Astrocyte (in vitro differentiated cells and primary cell): Measurements from ENCODE around the gene CD55. TPM values are rescaled to one million over a fixed set of nuclear protein-coding genes. Genes with fewer than 3 reads are reported as not detected.
A peak's percentile ranks its signal among the peaks of the same experiment; 100 is the strongest.
"Not testable (repeated sequence)": the region's sequence is repeated elsewhere in the genome, so short reads cannot be mapped to it uniquely, and the experiment has no call there.

Source experiments
- DNase-seq: peaks from one replicate; pipeline ENCODE4 v3.0.0-alpha.2; 2010; ENCODE audit warnings: low read depth
- FAIRE-seq: peaks from 2 replicates; lab custom pipeline; 2011; peaks lifted over from hg19 to GRCh38; lab: Jason Lieb, UNC
- H2AFZ ChIP-seq: 2 replicates; pipeline ENCODE4 v1.6.0; 2012; ENCODE audit warnings: low read depth, low read length, inconsistent platforms
- H3K27ac ChIP-seq: 2 replicates; pipeline ENCODE4 v1.5.1; 2011; ENCODE audit warnings: low read depth, low read length, inconsistent platforms
- H3K27me3 ChIP-seq: 2 replicates; pipeline ENCODE4 v1.6.0; 2011; ENCODE audit warnings: low read length, inconsistent platforms; ENCODE audit not compliant: insufficient read depth
- H3K36me3 ChIP-seq: 2 replicates; pipeline ENCODE4 v1.5.1; 2011; ENCODE audit warnings: low read length, inconsistent platforms; ENCODE audit not compliant: insufficient read depth
- H3K4me1 ChIP-seq: 2 replicates; pipeline ENCODE4 v1.5.1; 2011; ENCODE audit warnings: low read length, inconsistent platforms; ENCODE audit not compliant: insufficient read depth
- H3K4me2 ChIP-seq: 2 replicates; pipeline ENCODE4 v1.6.0; 2012; ENCODE audit warnings: low read length, inconsistent platforms
- H3K4me3 ChIP-seq: 2 replicates; pipeline ENCODE4 v1.5.1; 2011; ENCODE audit warnings: low read depth, mild to moderate bottlenecking, low read length, inconsistent platforms; ENCODE audit not compliant: insufficient read depth
- H3K79me2 ChIP-seq: 2 replicates; pipeline ENCODE4 v1.6.0; 2012; ENCODE audit warnings: mild to moderate bottlenecking, low read length, inconsistent platforms; ENCODE audit not compliant: insufficient read depth
- H3K9ac ChIP-seq: 2 replicates; pipeline ENCODE4 v1.6.0; 2012; ENCODE audit warnings: mild to moderate bottlenecking, low read length, inconsistent platforms
- H3K9me3 ChIP-seq: 2 replicates; pipeline ENCODE4 v1.5.1; 2012; ENCODE audit warnings: low read depth, mild to moderate bottlenecking, low read length, inconsistent platforms; ENCODE audit not compliant: insufficient read depth
- H4K20me1 ChIP-seq: 2 replicates; pipeline ENCODE4 v1.6.0; 2012; ENCODE audit warnings: low read length, inconsistent platforms; ENCODE audit not compliant: insufficient read depth
- H3K27ac Mint-ChIP-seq: one replicate; pipeline ENCODE4 v1.8.0; 2021; ENCODE audit warnings: mild to moderate bottlenecking, mixed read lengths; ENCODE audit not compliant: unreplicated experiment
- H3K27me3 Mint-ChIP-seq: one replicate; pipeline ENCODE4 v1.8.0; 2021; ENCODE audit warnings: low read depth, mixed read lengths; ENCODE audit not compliant: unreplicated experiment
- H3K36me3 Mint-ChIP-seq: one replicate; pipeline ENCODE4 v1.8.0; 2021; ENCODE audit warnings: low read depth, mixed read lengths; ENCODE audit not compliant: unreplicated experiment
- H3K4me1 Mint-ChIP-seq: one replicate; pipeline ENCODE4 v1.8.0; 2021; ENCODE audit warnings: low read depth, mixed read lengths; ENCODE audit not compliant: unreplicated experiment
- H3K4me3 Mint-ChIP-seq: one replicate; pipeline ENCODE4 v1.8.0; 2021; ENCODE audit warnings: mild to moderate bottlenecking, moderate library complexity, mixed read lengths; ENCODE audit not compliant: unreplicated experiment
- H3K9me3 Mint-ChIP-seq: one replicate; pipeline ENCODE4 v1.8.0; 2021; ENCODE audit warnings: mild to moderate bottlenecking, mixed read lengths; ENCODE audit not compliant: unreplicated experiment
- CTCF ChIP-seq: IDR thresholded peaks from 2 replicates; pipeline ENCODE4 v1.5.1; 2011; ENCODE audit warnings: low read depth, mild to moderate bottlenecking, inconsistent platforms, low read length, moderate library complexity; ENCODE audit not compliant: insufficient read depth
- EZH2 ChIP-seq: IDR thresholded peaks from 2 replicates; pipeline ENCODE4 v1.6.1; 2012; ENCODE audit warnings: mild to moderate bottlenecking, low read length, inconsistent platforms; ENCODE audit not compliant: insufficient read depth
- total RNA-seq: library from RNA; stranded (reverse); gene quantifications from 2 replicates; pipeline ENCODE4 v1.2.1, GENCODE V29; 2021

The CD55 gene
- total RNA-seq, 1 donor from 2014 or later = 18.7 TPM

- no peaks in the 10 kb centered on the region for H3K36me3 Mint-ChIP-seq
- no peak for FAIRE-seq
- H3K27ac Mint-ChIP-seq = no peak overlapping the region
These were observed 2.3 kb upstream of the CD55 start for GRCh38 chr1:207319199-207319598.

GRCh38 chr1:207320105-207320504 is 1.4 kb upstream of the CD55 start:
- H3K4me1 Mint-ChIP-seq, H3K9me3 Mint-ChIP-seq: not testable (repeated sequence)

More at GRCh38 chr1:207319199-207319598, 2.3 kb upstream of the CD55 start:
- peaks cover 7% of the 10 kb centered on the region for H3K4me1 ChIP-seq
- no peaks in the 10 kb centered on the region for H4K20me1 ChIP-seq
- H3K9ac ChIP-seq = no peak overlapping the region
- H3K4me2 ChIP-seq = no peak overlapping the region
- H3K27ac ChIP-seq = no peak overlapping the region
- DNase-seq = no peak
- H3K4me3 ChIP-seq = no peak overlapping the region
- Mint-ChIP-seq H3K4me3 (no peak overlapping the region), H3K27me3 (peaks cover 7% of the 10 kb centered on the region), H3K9me3 (no peaks in the 10 kb centered on the region), H3K4me1 (peaks cover 1% of the 10 kb centered on the region)
- H2AFZ ChIP-seq = no peak overlapping the region
- no peaks in the 10 kb centered on the region for H3K9me3 ChIP-seq
- no peaks in the 10 kb centered on the region for H3K36me3 ChIP-seq
- H3K27me3 ChIP-seq = no peaks in the 10 kb centered on the region
- TF ChIP-seq EZH2 (no peak), CTCF (no peak)
- no peaks in the 10 kb centered on the region for H3K79me2 ChIP-seq

GRCh38 chr1:207321790-207322645 is 540 bp downstream of the CD55 start:
- H3K9me3 Mint-ChIP-seq = no peaks in the 10 kb centered on the region
- no peaks in the 10 kb centered on the region for H3K36me3 Mint-ChIP-seq
- Histone ChIP-seq H3K9me3 (no peaks in the 10 kb centered on the region), H3K9ac (peak overlapping the region; percentile 89), H2AFZ (peak overlapping the region; percentile 97), H3K4me1 (peaks cover 7% of the 10 kb centered on the region), H4K20me1 (no peaks in the 10 kb centered on the region), H3K27ac (peak overlapping the region; percentile 76), H3K4me3 (peak overlapping the region; percentile 77), H3K79me2 (no peaks in the 10 kb centered on the region), H3K27me3 (no peaks in the 10 kb centered on the region), H3K36me3 (no peaks in the 10 kb centered on the region), H3K4me2 (peak overlapping the region; percentile 95)
- peak; percentile 8 for DNase-seq
- peak overlapping the region; percentile 90 for H3K4me3 Mint-ChIP-seq
- H3K27ac Mint-ChIP-seq = peak overlapping the region; percentile 90
- FAIRE-seq = no peak
- no peak for TF ChIP-seq CTCF
- no peak for TF ChIP-seq EZH2
- peaks cover 5% of the 10 kb centered on the region for H3K27me3 Mint-ChIP-seq
- H3K4me1 Mint-ChIP-seq = peaks cover 1% of the 10 kb centered on the region

More at GRCh38 chr1:207320105-207320504, 1.4 kb upstream of the CD55 start:
- not testable (repeated sequence) for H2AFZ ChIP-seq, H3K4me2 ChIP-seq, H3K79me2 ChIP-seq, H3K36me3 Mint-ChIP-seq, H3K27ac ChIP-seq, H4K20me1 ChIP-seq, H3K36me3 ChIP-seq, FAIRE-seq, H3K27me3 Mint-ChIP-seq, H3K4me3 ChIP-seq, H3K9ac ChIP-seq, DNase-seq, H3K9me3 ChIP-seq, H3K27me3 ChIP-seq, H3K4me1 ChIP-seq, H3K4me3 Mint-ChIP-seq, H3K27ac Mint-ChIP-seq
